ENCODE results near the gene PKD1L1.

GRCh38 chr7:47882635-47883034 is 65.6 kb downstream of the PKD1L1 start:
- no peak for TF ChIP-seq EZH2 (IDR thresholded peaks at IDR 0.05; ENCODE audit: borderline replicate concordance, low read depth, low read length, poor library complexity, severe bottlenecking)
- no peak for TF ChIP-seq CTCF (conservative IDR thresholded peaks at IDR 0.05; ENCODE audit: low read depth, low read length)
